GM12878 (cell line): ENCODE data around the gene SOX5. TPM values are rescaled to one million over a fixed set of nuclear protein-coding genes. Genes with fewer than 3 reads are reported as not detected.
A peak's percentile ranks its signal among the peaks of the same experiment; 100 is the strongest.

Experiments
- ATAC-seq: fragments of 200-7000 bp; cut with Tn5 transposase; 3 replicates; pipeline ENCODE4 v1.9.1; 2020; ENCODE audit warnings: mild to moderate bottlenecking, moderate library complexity
- BruUV-seq: library from RNA; stranded (reverse); fragments of 400-500 nt; replicated peaks from 2 replicates; lab custom pipeline; 2021; lab: Mats Ljungman, UMichigan
- CTCF ChIA-PET: fragments of 300-600 bp; sonication (Branson Sonifier 250); formaldehyde crosslinking; extraction: SDS; loops from one replicate; lab custom pipeline; 2021; ENCODE audit warnings: inconsistent platforms; lab: Yijun Ruan, JAX
- POLR2A ChIA-PET: fragments of 350-600 bp; formaldehyde crosslinking; extraction: SDS; loops from one replicate; lab custom pipeline; 2021; ENCODE audit warnings: inconsistent platforms; lab: Charles Lee
- RAD21 ChIA-PET: fragments of 300-600 bp; sonication (Branson Sonifier 250); formaldehyde crosslinking; loops from one replicate; lab custom pipeline; 2023; ENCODE audit warnings: antibody characterized with exemption; ENCODE audit not compliant: unreplicated experiment; lab: Charles Lee
- SMC1A ChIA-PET: fragments of 300-600 bp; sonication (Branson Sonifier 250); formaldehyde crosslinking; loops from one replicate; lab custom pipeline; 2023; ENCODE audit not compliant: unreplicated experiment, uncharacterized antibody; lab: Charles Lee
- DNase-seq: peaks from one replicate; pipeline ENCODE4 v3.0.0-alpha.2; 2011; ENCODE audit warnings: low read depth, low spot score
- FAIRE-seq: peaks from 3 replicates; lab custom pipeline; 2011; peaks lifted over from hg19 to GRCh38; lab: Jason Lieb, UNC
- H2AFZ ChIP-seq: 2 replicates; pipeline ENCODE4 v1.6.0; 2011; ENCODE audit warnings: low read depth, low read length, control low read depth; ENCODE audit not compliant: control insufficient read depth
- H3K27ac ChIP-seq: 2 replicates; pipeline ENCODE4 v1.5.1; 2011; ENCODE audit warnings: control low read depth; ENCODE audit not compliant: control insufficient read depth, insufficient read depth
- H3K27me3 ChIP-seq, 2 experiments: replicated peaks in 1 of 2; 2 replicates each; pipeline versions ENCODE4 v1.6.0 to v1.6.1; 2011; ENCODE audit warnings: low read length in 1 of 2; ENCODE audit not compliant: control insufficient read depth in 2 of 2, insufficient read depth in 2 of 2
- H3K36me3 ChIP-seq, 2 experiments: 2 replicates each; pipeline ENCODE4 v1.5.1; 2011; ENCODE audit warnings: low read length in 1 of 2; ENCODE audit not compliant: control insufficient read depth in 2 of 2, insufficient read depth in 2 of 2
- H3K4me1 ChIP-seq: 2 replicates; pipeline ENCODE4 v1.6.1; 2011; ENCODE audit warnings: mild to moderate bottlenecking, low read length, moderate library complexity, mixed read lengths; ENCODE audit not compliant: control insufficient read depth, insufficient read depth
- H3K4me2 ChIP-seq: 2 replicates; pipeline ENCODE4 v1.6.0; 2011; ENCODE audit warnings: control low read depth; ENCODE audit not compliant: control insufficient read depth, insufficient read depth
- H3K4me3 ChIP-seq: fragments of 200-600 bp; sonication (generic); 2 replicates; pipeline ENCODE4 v1.5.1; 2016
- H3K79me2 ChIP-seq: 2 replicates; pipeline ENCODE4 v1.6.0; 2011; ENCODE audit warnings: low read length; ENCODE audit not compliant: control insufficient read depth, insufficient read depth
- H3K9ac ChIP-seq: 2 replicates; pipeline ENCODE4 v1.8.0; 2011; ENCODE audit warnings: low read length, control low read depth, mixed read lengths; ENCODE audit not compliant: control insufficient read depth, insufficient read depth
- H3K9me3 ChIP-seq: replicated peaks from 3 replicates; pipeline ENCODE4 v1.5.1; 2011; ENCODE audit warnings: mild to moderate bottlenecking, low read length; ENCODE audit not compliant: control insufficient read depth, insufficient read depth
- H4K20me1 ChIP-seq: 2 replicates; pipeline ENCODE4 v1.6.0; 2011; ENCODE audit not compliant: control insufficient read depth, insufficient read depth
- DPF2 ChIP-seq: fragments of 450-650 bp; IDR thresholded peaks from 2 replicates; pipeline ENCODE4 v1.6.1; 2017; ENCODE audit warnings: mild to moderate bottlenecking
- KAT2A ChIP-seq: conservative IDR thresholded peaks from 2 replicates; pipeline ENCODE4 v1.6.1; 2011; ENCODE audit warnings: low read depth, low read length; ENCODE audit not compliant: control insufficient read depth
- POLR2A ChIP-seq: IDR thresholded peaks from 2 replicates; pipeline ENCODE4 v1.6.1; 2011; ENCODE audit warnings: low read depth, mild to moderate bottlenecking, low read length
- WGBS: methylation state at CpG from one replicate; pipeline ENCODE4 v1.1.6; 2016; ENCODE audit warnings: low lambda C conversion rate; ENCODE audit not compliant: insufficient replicate concordance, insufficient coverage; ENCODE audit errors: missing lambda C conversion rate; 5-methylcytosine and 5-hydroxymethylcytosine counted together
- in situ Hi-C: fragments of 300-500 bp; cut with MboI; formaldehyde crosslinking; loops from 9 replicates; pipeline ENCODE4 v1.14.3; 2018; ENCODE audit warnings: mixed read lengths
- intact Hi-C: fragments of 100-400 bp; cut with micrococcal nuclease; formaldehyde crosslinking; loops from one replicate; pipeline ENCODE4 v1.14.2; 2022; ENCODE audit not compliant: unreplicated experiment
- polyA plus RNA-seq, 11 experiments: library from polyadenylated mRNA; depleted of rRNA in 4 of 11; unstranded in 6 of 11; stranded (reverse) in 5 of 11; fragments of >200 nt; fragmentation: Nextera tagmentation in 4 of 11; fragmentation: Illumina TruSeq in 1 of 11; extraction: Ambion mirVana in 4 of 11; extraction: Trizol in 1 of 11; gene quantifications; 1 replicate in 1 of 11; 2 replicates in 10 of 11; pipeline versions ENCODE4 v1.2.1 to v1.2.3, GENCODE V29; 2011 to 2016; ENCODE audit warnings: inconsistent platforms in 2 of 11, missing spikeins in 2 of 11, low read depth in 1 of 11
- total RNA-seq, 4 experiments: library from RNA; depleted of rRNA in 3 of 4; stranded (reverse); fragments of >200 nt in 3 of 4; fragmentation: Illumina TruSeq in 1 of 4; extraction: Trizol in 1 of 4; gene quantifications; 2 replicates each; pipeline versions ENCODE4 v1.2.1 to v1.2.3, GENCODE V29; 2013 to 2021

The SOX5 gene
- total and polyA plus RNA-seq, 10 of the 15 experiments (the other 5 are each of a cell fraction or from before 2014, with no cell fraction given), result 0.08 to 1.0 (median 0.24) TPM

DNA sequence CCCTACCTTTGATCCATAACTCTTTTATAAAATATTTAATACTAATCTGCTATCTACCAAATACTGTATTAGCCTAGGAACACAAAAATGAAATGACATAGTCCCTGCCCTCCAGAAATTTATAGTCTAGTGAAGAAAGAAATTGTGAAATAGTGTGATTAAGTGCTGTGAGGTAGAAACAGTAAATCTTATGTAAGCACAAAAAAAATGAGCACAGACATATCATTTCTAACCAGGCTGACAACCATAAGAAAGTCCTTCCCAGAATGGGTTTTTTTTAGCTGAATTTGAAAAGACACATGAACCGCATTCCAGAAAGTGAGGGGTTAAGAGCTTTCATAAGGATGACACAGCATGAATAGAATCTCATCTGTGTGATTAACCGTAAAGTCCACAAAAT is 145.9 kb downstream of the SOX5 start:
- H3K4me3 ChIP-seq, result no peak overlapping the region
- H3K9me3 ChIP-seq, result no peaks in the 10 kb centered on the region
- intact Hi-C loops, result no loop called here
- H3K27ac ChIP-seq, result no peak overlapping the region
- ChIA-PET POLR2A (no interaction called here), CTCF (no interaction called here), SMC1A (no interaction called here), RAD21 (no interaction called here)
- H3K27me3 ChIP-seq, result no peaks in the 10 kb centered on the region
- FAIRE-seq (no peak), ATAC-seq (no peak), DNase-seq (no peak)
- no peaks in the 10 kb centered on the region for H3K36me3 ChIP-seq
- no peak for TF ChIP-seq KAT2A
- in situ Hi-C loops, result no loop called here
- WGBS, result 64% methylated on average over 2 of the region's 2 CpGs
- H3K9ac ChIP-seq, result no peak overlapping the region
- H2AFZ ChIP-seq, result no peak overlapping the region
- no peaks in the 10 kb centered on the region for H3K79me2 ChIP-seq
- no peaks in the 10 kb centered on the region for H3K4me1 ChIP-seq
- H4K20me1 ChIP-seq, result no peaks in the 10 kb centered on the region
- BruUV-seq, result no TSS peak
- H3K4me2 ChIP-seq, result no peak overlapping the region

DNA sequence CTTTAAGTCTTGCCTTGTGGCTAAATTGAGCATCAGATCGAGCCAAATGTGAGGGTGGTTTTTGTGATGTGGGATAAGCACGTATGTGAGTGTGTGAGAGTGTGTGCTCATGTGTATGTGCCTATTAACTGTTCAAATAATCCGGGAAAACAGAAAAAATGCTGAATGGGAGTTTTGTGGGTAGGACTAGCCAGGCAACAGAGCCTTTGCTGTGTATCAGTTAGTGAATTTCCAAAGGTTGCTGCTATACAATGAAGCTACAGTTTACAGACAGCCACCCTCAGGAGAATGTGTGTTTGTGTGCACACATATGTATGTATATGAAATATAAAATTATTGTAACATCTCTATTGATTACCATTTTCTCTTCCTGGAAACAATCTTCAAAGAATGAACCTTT is 154.0 kb downstream of the SOX5 start:
- ChIA-PET POLR2A (no interaction called here), RAD21 (no interaction called here), CTCF (no interaction called here), SMC1A (interaction anchor here (1.0 to 1.2 kb wide), 4 partner anchors 15 to 134 kb away, joined by 3 read pairs; no protein-coding TSS in a partner anchor)
- no peak overlapping the region for H3K9ac ChIP-seq
- FAIRE-seq, result no peak
- H3K4me3 ChIP-seq, result no peak overlapping the region
- no peaks in the 10 kb centered on the region for H3K4me1 ChIP-seq
- H3K27ac ChIP-seq, result no peak overlapping the region
- no peaks in the 10 kb centered on the region for H3K36me3 ChIP-seq
- TF ChIP-seq DPF2 (no peak), POLR2A (no peak)
- DNase-seq, result no peak
- no peaks in the 10 kb centered on the region for H3K27me3 ChIP-seq
- H3K79me2 ChIP-seq, result no peaks in the 10 kb centered on the region
- no peak overlapping the region for H3K4me2 ChIP-seq
- ATAC-seq, result peak; percentile 33; the same call in 2 of the 3 replicates
- WGBS, result 14% methylated on average over 3 of the region's 3 CpGs
- H2AFZ ChIP-seq, result no peak overlapping the region
- no peaks in the 10 kb centered on the region for H3K9me3 ChIP-seq
- intact Hi-C loops, result no loop called here
- BruUV-seq, result no TSS peak
- in situ Hi-C loops, result no loop called here
- H4K20me1 ChIP-seq, result no peaks in the 10 kb centered on the region
